ENCODE results near the gene ALG9.
A peak's percentile ranks its signal among the peaks of the same experiment; 100 is the strongest.

Gene ALG9

GRCh38 chr11:111878849-111879636, 7.7 kb upstream of the ALG9 start, which contains the start of the genes CFAP68 and FDXACB1:
Gene CFAP68 (plus strand): TSS chr11:111879541. CDS start chr11:111879561, 20 bp downstream.
Gene FDXACB1 (minus strand): TSS chr11:111879165. CDS start chr11:111879132, 33 bp downstream.
- H3K4me1 ChIP-seq (ENCODE audit: insufficient read depth, low read length), result 0 out of 2 replicates have a peak, but pooled peaks cover 6% of the 10 kb centered on the region
- peak within 1 kb of the TSS; percentile 93 for H3K27ac ChIP-seq (ENCODE audit: low read depth, low read length)
- WGBS, result under 1% methylated on average over 55 of the region's 55 CpGs
- no peaks in the 10 kb centered on the region for H3K36me3 ChIP-seq (ENCODE audit: insufficient read depth, low read length)
- H3K9ac ChIP-seq (ENCODE audit: low read depth, low read length), result peak within 1 kb of the TSS; percentile 87
- peak within 1 kb of the TSS; percentile 90 for H3K4me3 ChIP-seq (ENCODE audit: low read length)
- no peaks in the 10 kb centered on the region for H3K9me3 ChIP-seq (ENCODE audit: insufficient read depth, low read depth, low read length)
- no peaks in the 10 kb centered on the region for H3K27me3 ChIP-seq (ENCODE audit: insufficient read depth, low read length)

GRCh38 chr11:111878385-111878848, 7.0 kb upstream of the ALG9 start:
- Histone ChIP-seq H3K27me3 (ENCODE audit: insufficient read depth, low read length) (no peaks in the 10 kb centered on the region), H3K36me3 (ENCODE audit: insufficient read depth, low read length) (no peaks in the 10 kb centered on the region), H3K27ac (ENCODE audit: low read depth, low read length) (peak overlapping the region; percentile 93), H3K9me3 (ENCODE audit: insufficient read depth, low read depth, low read length) (no peaks in the 10 kb centered on the region), H3K4me3 (ENCODE audit: low read length) (peak overlapping the region; percentile 90), H3K4me1 (ENCODE audit: insufficient read depth, low read length) (0 out of 2 replicates have a peak, but pooled peaks cover 6% of the 10 kb centered on the region), H3K9ac (ENCODE audit: low read depth, low read length) (peak overlapping the region; percentile 87)
- 3% methylated on average over 13 of the region's 13 CpGs for WGBS

- Histone ChIP-seq H3K27me3 (ENCODE audit: insufficient read depth, low read length) (no peaks in the 10 kb centered on the region), H3K4me3 (ENCODE audit: low read length) (peak overlapping the region; percentile 77), H3K9me3 (ENCODE audit: insufficient read depth, low read depth, low read length) (no peaks in the 10 kb centered on the region), H3K9ac (ENCODE audit: low read depth, low read length) (peak overlapping the region; percentile 78), H3K27ac (ENCODE audit: low read depth, low read length) (peak overlapping the region; percentile 71; the same call in 1 of the 2 replicates), H3K4me1 (ENCODE audit: insufficient read depth, low read length) (peaks cover 5% of the 10 kb centered on the region; the same call in 1 of the 2 replicates), H3K36me3 (ENCODE audit: insufficient read depth, low read length) (peaks cover 11% of the 10 kb centered on the region)
- 69% methylated on average over 5 of the region's 5 CpGs for WGBS
These were observed 346 bp upstream of the ALG9 start for GRCh38 chr11:111871693-111872161.

- H3K9me3 ChIP-seq (ENCODE audit: insufficient read depth, low read depth, low read length), result no peaks in the 10 kb centered on the region
- H3K9ac ChIP-seq (ENCODE audit: low read depth, low read length), result 0 out of 2 replicates have a peak overlapping the region, but pooled peaks have one; percentile 78
- H3K36me3 ChIP-seq (ENCODE audit: insufficient read depth, low read length), result peaks cover 20% of the 10 kb centered on the region
- H3K27ac ChIP-seq (ENCODE audit: low read depth, low read length), result no peak overlapping the region
- H3K27me3 ChIP-seq (ENCODE audit: insufficient read depth, low read length), result no peaks in the 10 kb centered on the region
- peak overlapping the region; percentile 77 for H3K4me3 ChIP-seq (ENCODE audit: low read length)
- peaks cover 5% of the 10 kb centered on the region; the same call in 1 of the 2 replicates for H3K4me1 ChIP-seq (ENCODE audit: insufficient read depth, low read length)
These were observed 877 bp downstream of the ALG9 start for GRCh38 chr11:111870522-111870885.

- Histone ChIP-seq H3K9ac (ENCODE audit: low read depth, low read length) (no peak overlapping the region), H3K4me1 (ENCODE audit: insufficient read depth, low read length) (peaks cover 5% of the 10 kb centered on the region; the same call in 1 of the 2 replicates), H3K27ac (ENCODE audit: low read depth, low read length) (no peak overlapping the region), H3K36me3 (ENCODE audit: insufficient read depth, low read length) (peaks cover 23% of the 10 kb centered on the region), H3K27me3 (ENCODE audit: insufficient read depth, low read length) (no peaks in the 10 kb centered on the region), H3K9me3 (ENCODE audit: insufficient read depth, low read depth, low read length) (no peaks in the 10 kb centered on the region), H3K4me3 (ENCODE audit: low read length) (peak overlapping the region; percentile 77; the same call in 1 of the 2 replicates)
- WGBS, result 85% methylated on average over 1 of the region's 1 CpG
These were observed 1.3 kb downstream of the ALG9 start for GRCh38 chr11:111870113-111870512.

- 91% methylated on average over 2 of the region's 3 CpGs for WGBS
- Histone ChIP-seq H3K4me3 (ENCODE audit: low read length) (no peak overlapping the region), H3K9me3 (ENCODE audit: insufficient read depth, low read depth, low read length) (no peaks in the 10 kb centered on the region), H3K9ac (ENCODE audit: low read depth, low read length) (no peak overlapping the region), H3K4me1 (ENCODE audit: insufficient read depth, low read length) (no peaks in the 10 kb centered on the region), H3K36me3 (ENCODE audit: insufficient read depth, low read length) (peaks cover 36% of the 10 kb centered on the region), H3K27me3 (ENCODE audit: insufficient read depth, low read length) (no peaks in the 10 kb centered on the region), H3K27ac (ENCODE audit: low read depth, low read length) (no peak overlapping the region)
These were observed 11.1 kb downstream of the ALG9 start for GRCh38 chr11:111860257-111860656.

GRCh38 chr11:111855506-111855905, 15.9 kb downstream of the ALG9 start:
- Histone ChIP-seq H3K36me3 (ENCODE audit: insufficient read depth, low read length) (peaks cover 47% of the 10 kb centered on the region), H3K9ac (ENCODE audit: low read depth, low read length) (no peak overlapping the region), H3K27ac (ENCODE audit: low read depth, low read length) (no peak overlapping the region), H3K4me1 (ENCODE audit: insufficient read depth, low read length) (no peaks in the 10 kb centered on the region), H3K27me3 (ENCODE audit: insufficient read depth, low read length) (no peaks in the 10 kb centered on the region), H3K4me3 (ENCODE audit: low read length) (no peak overlapping the region), H3K9me3 (ENCODE audit: insufficient read depth, low read depth, low read length) (no peaks in the 10 kb centered on the region)

GRCh38 chr11:111852103-111852502, 19.3 kb downstream of the ALG9 start:
- Histone ChIP-seq H3K27me3 (ENCODE audit: insufficient read depth, low read length) (no peaks in the 10 kb centered on the region), H3K27ac (ENCODE audit: low read depth, low read length) (no peak overlapping the region), H3K9me3 (ENCODE audit: insufficient read depth, low read depth, low read length) (no peaks in the 10 kb centered on the region), H3K9ac (ENCODE audit: low read depth, low read length) (no peak overlapping the region), H3K4me3 (ENCODE audit: low read length) (no peak overlapping the region), H3K36me3 (ENCODE audit: insufficient read depth, low read length) (peaks cover 38% of the 10 kb centered on the region), H3K4me1 (ENCODE audit: insufficient read depth, low read length) (peaks cover 5% of the 10 kb centered on the region; the same call in 1 of the 2 replicates)
- WGBS, result 100% methylated on average over 2 of the region's 2 CpGs

GRCh38 chr11:111851636-111852035, 19.7 kb downstream of the ALG9 start:
- Histone ChIP-seq H3K27me3 (ENCODE audit: insufficient read depth, low read length) (no peaks in the 10 kb centered on the region), H3K9me3 (ENCODE audit: insufficient read depth, low read depth, low read length) (no peaks in the 10 kb centered on the region), H3K4me3 (ENCODE audit: low read length) (no peak overlapping the region), H3K9ac (ENCODE audit: low read depth, low read length) (no peak overlapping the region), H3K4me1 (ENCODE audit: insufficient read depth, low read length) (peaks cover 8% of the 10 kb centered on the region; the same call in 1 of the 2 replicates), H3K36me3 (ENCODE audit: insufficient read depth, low read length) (peaks cover 37% of the 10 kb centered on the region), H3K27ac (ENCODE audit: low read depth, low read length) (no peak overlapping the region)

GRCh38 chr11:111851067-111851466, 20.3 kb downstream of the ALG9 start:
- H3K9ac ChIP-seq (ENCODE audit: low read depth, low read length), result no peak overlapping the region
- peaks cover 13% of the 10 kb centered on the region; the same call in 1 of the 2 replicates for H3K4me1 ChIP-seq (ENCODE audit: insufficient read depth, low read length)
- no peak overlapping the region for H3K4me3 ChIP-seq (ENCODE audit: low read length)
- H3K36me3 ChIP-seq (ENCODE audit: insufficient read depth, low read length), result peaks cover 37% of the 10 kb centered on the region
- WGBS, result 94% methylated on average over 7 of the region's 8 CpGs
- H3K27me3 ChIP-seq (ENCODE audit: insufficient read depth, low read length), result no peaks in the 10 kb centered on the region
- no peak overlapping the region for H3K27ac ChIP-seq (ENCODE audit: low read depth, low read length)
- no peaks in the 10 kb centered on the region for H3K9me3 ChIP-seq (ENCODE audit: insufficient read depth, low read depth, low read length)

GRCh38 chr11:111849631-111850030, 21.8 kb downstream of the ALG9 start:
- 98% methylated on average over 3 of the region's 3 CpGs for WGBS
- H3K36me3 ChIP-seq (ENCODE audit: insufficient read depth, low read length), result peaks cover 30% of the 10 kb centered on the region
- peaks cover 16% of the 10 kb centered on the region; the same call in 1 of the 2 replicates for H3K4me1 ChIP-seq (ENCODE audit: insufficient read depth, low read length)
- H3K9me3 ChIP-seq (ENCODE audit: insufficient read depth, low read depth, low read length), result no peaks in the 10 kb centered on the region
- H3K9ac ChIP-seq (ENCODE audit: low read depth, low read length), result no peak overlapping the region
- no peak overlapping the region for H3K4me3 ChIP-seq (ENCODE audit: low read length)
- H3K27ac ChIP-seq (ENCODE audit: low read depth, low read length), result no peak overlapping the region
- H3K27me3 ChIP-seq (ENCODE audit: insufficient read depth, low read length), result no peaks in the 10 kb centered on the region
